ENCODE data around the gene PCMTD2. TPM values are rescaled to one million over a fixed set of nuclear protein-coding genes. Genes with fewer than 3 reads are reported as not detected.
"Not testable (repeated sequence)": the region's sequence is repeated elsewhere in the genome, so short reads cannot be mapped to it uniquely, and the experiment has no call there.

PCMTD2 gene
- total RNA-seq, 2 donors from 2014 or later: 52.8 to 67.8 TPM

DNA sequence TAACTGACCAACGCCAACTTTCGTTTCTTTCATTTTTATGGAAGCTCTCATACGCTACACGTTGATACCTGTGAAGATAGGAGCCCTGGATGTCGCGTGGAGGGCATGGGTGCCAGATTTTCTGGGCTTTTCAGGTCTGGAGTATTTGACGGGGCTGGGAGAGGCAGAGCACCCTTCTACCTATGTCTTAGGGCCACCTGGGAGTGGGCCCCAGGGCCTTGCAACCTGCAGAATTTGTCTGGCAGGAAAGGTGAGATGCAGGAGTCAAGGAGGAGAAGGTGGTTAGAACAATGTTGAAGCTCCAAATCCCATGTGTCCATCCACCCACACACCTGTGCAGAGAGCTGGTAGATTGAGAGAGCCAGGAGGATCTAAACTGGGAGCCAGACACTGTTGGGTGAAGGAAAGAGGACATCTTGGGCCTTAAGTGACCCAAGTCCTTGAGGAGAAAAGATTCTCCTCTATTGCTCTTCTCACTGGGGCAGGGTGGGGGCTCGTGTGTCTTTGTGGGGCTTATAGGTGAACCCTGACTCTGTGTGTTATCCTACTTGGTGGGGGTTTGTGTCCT lies 27.4 kb upstream of the PCMTD2 start:
- Mint-ChIP-seq H3K4me3 (no peak overlapping the region), H3K4me1 (ENCODE audit: low read depth) (peaks cover 12% of the 10 kb centered on the region), H3K9me3 (no peaks in the 10 kb centered on the region), H3K27ac (no peak overlapping the region), H3K36me3 (ENCODE audit: insufficient read depth in 2 of 2) (no peaks in the 10 kb centered on the region), H3K27me3 (ENCODE audit: low read depth) (no peaks in the 10 kb centered on the region)
- DNase-seq (no peak), ATAC-seq (replicated peaks in 1 of 2) (no peak)

DNA sequence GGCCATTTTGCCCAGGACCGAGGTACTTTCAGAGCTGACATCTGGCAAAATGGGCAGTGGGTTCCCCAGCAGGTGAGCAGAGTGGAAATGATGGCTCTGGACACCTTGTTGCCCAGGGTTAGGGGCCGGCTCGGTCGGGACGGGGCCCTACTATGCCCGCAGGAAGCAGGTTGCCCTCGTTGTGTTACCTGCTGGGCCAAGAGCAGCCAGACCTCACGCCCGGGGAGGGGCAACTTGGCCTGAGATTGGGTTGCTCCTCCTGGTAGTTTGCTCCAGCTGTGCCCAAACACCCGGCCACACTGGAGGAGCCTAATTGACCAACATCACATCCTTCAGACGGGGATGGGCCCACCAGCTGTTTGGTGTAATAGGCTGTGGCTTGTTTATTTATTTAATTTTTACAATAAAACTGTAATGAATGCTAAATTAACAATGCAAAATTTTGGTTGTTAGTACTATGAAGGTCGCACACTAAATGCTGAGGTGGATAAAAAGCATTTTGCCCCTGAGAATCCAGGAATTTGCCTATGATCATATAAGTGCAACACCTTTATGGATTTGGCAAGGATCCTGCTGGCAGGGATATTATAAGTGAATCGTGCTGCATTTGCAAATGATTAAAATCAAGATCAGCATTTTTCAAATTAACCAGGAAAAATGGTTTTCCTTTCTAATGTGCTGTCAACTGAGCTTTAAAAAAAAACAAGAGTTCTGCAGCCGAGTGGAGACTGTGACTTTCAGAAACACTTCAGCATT lies 26.6 kb upstream of the PCMTD2 start:
- H3K4me1 Mint-ChIP-seq (ENCODE audit: low read depth): peaks cover 12% of the 10 kb centered on the region

GRCh38 chr20:64229507-64230061 lies 26.0 kb upstream of the PCMTD2 start:
- Mint-ChIP-seq H3K27me3 (ENCODE audit: low read depth) (no peaks in the 10 kb centered on the region), H3K36me3 (ENCODE audit: insufficient read depth in 2 of 2) (no peaks in the 10 kb centered on the region), H3K4me3 (no peak overlapping the region), H3K27ac (no peak overlapping the region), H3K9me3 (no peaks in the 10 kb centered on the region), H3K4me1 (ENCODE audit: low read depth) (peaks cover 7% of the 10 kb centered on the region)
- ATAC-seq (replicated peaks in 1 of 2) (no peak), DNase-seq (no peak)

More for the DNA sequence above, 26.6 kb upstream of the PCMTD2 start:
- Mint-ChIP-seq H3K27me3 (ENCODE audit: low read depth) (no peaks in the 10 kb centered on the region), H3K4me3 (no peak overlapping the region), H3K36me3 (ENCODE audit: insufficient read depth in 2 of 2) (no peaks in the 10 kb centered on the region), H3K27ac (no peak overlapping the region), H3K9me3 (no peaks in the 10 kb centered on the region)
- ATAC-seq (replicated peaks in 1 of 2) (no peak), DNase-seq (no peak)

DNA sequence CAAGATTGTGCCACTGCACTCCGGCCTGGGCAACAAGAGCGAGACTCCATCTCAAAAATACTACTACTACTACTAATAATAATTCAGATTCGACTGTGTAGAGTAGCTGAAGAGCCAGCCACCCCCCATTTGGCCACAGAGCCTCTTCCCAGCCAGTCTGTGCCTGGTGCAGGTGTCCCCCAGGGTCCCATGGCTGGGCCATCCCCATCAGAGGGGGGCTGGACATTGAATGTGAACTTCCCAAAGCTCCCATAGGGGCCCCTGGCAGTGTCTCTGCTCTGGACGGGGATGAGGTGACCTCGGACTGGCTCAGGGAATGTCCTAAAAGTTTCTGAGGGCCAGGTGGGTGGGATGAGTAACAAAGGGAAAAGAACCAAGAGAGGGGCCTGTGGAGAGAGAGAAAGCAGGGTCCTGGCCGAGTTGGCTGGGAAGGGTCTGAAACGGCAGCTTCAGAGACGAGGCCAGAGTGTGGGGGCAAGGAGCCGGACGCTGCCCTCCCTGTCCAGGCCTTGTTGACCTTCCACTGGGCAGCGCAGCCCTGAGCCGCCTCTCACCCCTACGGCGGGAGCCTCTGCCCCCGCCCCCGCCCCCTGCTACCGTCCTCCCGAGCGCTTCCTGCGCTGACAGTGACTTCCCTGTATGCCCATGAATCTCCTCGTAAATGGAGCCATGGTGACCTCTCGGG lies 24.9 kb upstream of the PCMTD2 start:
- H3K4me3 Mint-ChIP-seq: no peak overlapping the region
- ATAC-seq (replicated peaks in 1 of 2) (no peak), DNase-seq (no peak)
- H3K27me3 Mint-ChIP-seq (ENCODE audit: low read depth): no peaks in the 10 kb centered on the region
- H3K36me3 Mint-ChIP-seq (ENCODE audit: insufficient read depth in 2 of 2): no peaks in the 10 kb centered on the region
- no peaks in the 10 kb centered on the region for H3K9me3 Mint-ChIP-seq
- H3K27ac Mint-ChIP-seq: no peak overlapping the region
- H3K4me1 Mint-ChIP-seq (ENCODE audit: low read depth): no peaks in the 10 kb centered on the region

GRCh38 chr20:64231621-64232550 lies 23.7 kb upstream of the PCMTD2 start:
- ATAC-seq (replicated peaks in 1 of 2) (no peak), DNase-seq (no peak)
- H3K9me3 Mint-ChIP-seq: no peaks in the 10 kb centered on the region
- H3K27ac Mint-ChIP-seq: no peak overlapping the region
- H3K27me3 Mint-ChIP-seq (ENCODE audit: low read depth): no peaks in the 10 kb centered on the region
- H3K4me3 Mint-ChIP-seq: no peak overlapping the region
- H3K36me3 Mint-ChIP-seq (ENCODE audit: insufficient read depth in 2 of 2): no peaks in the 10 kb centered on the region
- no peaks in the 10 kb centered on the region for H3K4me1 Mint-ChIP-seq (ENCODE audit: low read depth)

DNA sequence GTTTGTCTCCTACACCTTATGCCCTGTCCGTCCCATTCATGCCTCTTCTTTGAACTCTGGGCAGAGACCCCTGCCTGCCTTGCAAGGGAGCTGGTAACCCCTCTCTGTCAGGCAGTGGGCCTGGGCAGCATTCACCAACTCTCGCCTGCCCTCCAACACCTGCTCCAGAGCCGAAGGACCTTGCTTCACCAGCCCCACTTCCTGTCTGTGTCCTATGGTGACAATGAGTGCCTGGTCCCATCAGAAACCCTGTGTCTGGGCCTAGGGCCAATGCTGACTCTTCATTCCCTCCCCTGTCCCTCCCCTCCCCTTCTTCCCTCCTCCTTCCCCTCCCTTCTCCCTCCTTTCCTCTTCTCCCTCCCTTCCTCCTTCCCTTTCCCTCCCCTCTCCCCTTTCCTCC lies 22.8 kb upstream of the PCMTD2 start:
- no peak overlapping the region for H3K4me3 Mint-ChIP-seq
- DNase-seq: no peak
- H3K9me3 Mint-ChIP-seq: no peaks in the 10 kb centered on the region
- H3K4me1 Mint-ChIP-seq (ENCODE audit: low read depth): no peaks in the 10 kb centered on the region
- no peaks in the 10 kb centered on the region for H3K27me3 Mint-ChIP-seq (ENCODE audit: low read depth)
- no peaks in the 10 kb centered on the region for H3K36me3 Mint-ChIP-seq (ENCODE audit: insufficient read depth in 2 of 2)
- no peak overlapping the region for H3K27ac Mint-ChIP-seq
- no peak for ATAC-seq (replicated peaks in 1 of 2)

- no peaks in the 10 kb centered on the region for H3K4me1 Mint-ChIP-seq (ENCODE audit: low read depth)
Measured at GRCh38 chr20:64233725-64234124, 21.8 kb upstream of the PCMTD2 start.

GRCh38 chr20:64234291-64234791 lies 21.2 kb upstream of the PCMTD2 start:
- ATAC-seq (replicated peaks in 1 of 2) (no peak), DNase-seq (no peak)
- H3K27me3 Mint-ChIP-seq (ENCODE audit: low read depth): no peaks in the 10 kb centered on the region
- H3K9me3 Mint-ChIP-seq: no peaks in the 10 kb centered on the region
- H3K4me1 Mint-ChIP-seq (ENCODE audit: low read depth): no peaks in the 10 kb centered on the region
- H3K36me3 Mint-ChIP-seq (ENCODE audit: insufficient read depth in 2 of 2): no peaks in the 10 kb centered on the region
- no peak overlapping the region for H3K4me3 Mint-ChIP-seq
- no peak overlapping the region for H3K27ac Mint-ChIP-seq

More at GRCh38 chr20:64233725-64234124, 21.8 kb upstream of the PCMTD2 start:
- Mint-ChIP-seq H3K4me3 (no peak overlapping the region), H3K27ac (no peak overlapping the region), H3K27me3 (ENCODE audit: low read depth) (no peaks in the 10 kb centered on the region), H3K36me3 (ENCODE audit: insufficient read depth in 2 of 2) (no peaks in the 10 kb centered on the region), H3K9me3 (no peaks in the 10 kb centered on the region)
- ATAC-seq (replicated peaks in 1 of 2) (no peak), DNase-seq (no peak)

DNA sequence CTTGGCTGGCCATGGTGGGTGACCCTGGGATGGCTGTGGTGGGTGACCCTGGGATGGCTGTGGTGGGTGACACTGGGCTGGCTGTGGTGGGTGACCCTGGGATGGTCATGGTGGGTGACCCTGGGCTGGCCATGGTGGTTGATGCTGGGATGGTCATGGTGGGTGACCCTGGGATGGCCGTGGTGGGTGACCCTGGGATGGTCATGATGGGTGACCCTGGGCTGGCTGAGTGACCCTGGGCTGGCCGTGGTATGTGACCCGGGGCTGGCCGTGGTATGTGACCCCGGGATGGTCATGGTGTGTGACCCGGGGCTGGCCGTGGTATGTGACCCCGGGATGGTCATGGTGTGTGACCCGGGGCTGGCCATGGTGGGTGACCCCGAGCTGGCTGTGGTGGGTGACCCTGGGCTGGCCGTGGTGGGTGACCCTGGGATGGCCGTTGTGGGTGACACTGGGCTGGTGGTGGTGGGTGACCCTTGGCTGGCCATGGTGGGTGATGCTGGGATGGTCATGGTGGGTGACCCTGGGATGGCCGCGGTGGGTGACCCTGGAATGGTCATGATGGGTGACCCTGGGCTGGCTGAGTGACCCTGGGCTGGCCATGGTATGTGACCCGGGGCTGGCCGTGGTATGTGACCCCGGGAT lies 20.5 kb upstream of the PCMTD2 start:
- H3K4me1 Mint-ChIP-seq (ENCODE audit: low read depth); H3K9me3 Mint-ChIP-seq; H3K36me3 Mint-ChIP-seq (ENCODE audit: insufficient read depth in 2 of 2); H3K4me3 Mint-ChIP-seq; DNase-seq; ATAC-seq (replicated peaks in 1 of 2); H3K27ac Mint-ChIP-seq; H3K27me3 Mint-ChIP-seq (ENCODE audit: low read depth): not testable (repeated sequence)

DNA sequence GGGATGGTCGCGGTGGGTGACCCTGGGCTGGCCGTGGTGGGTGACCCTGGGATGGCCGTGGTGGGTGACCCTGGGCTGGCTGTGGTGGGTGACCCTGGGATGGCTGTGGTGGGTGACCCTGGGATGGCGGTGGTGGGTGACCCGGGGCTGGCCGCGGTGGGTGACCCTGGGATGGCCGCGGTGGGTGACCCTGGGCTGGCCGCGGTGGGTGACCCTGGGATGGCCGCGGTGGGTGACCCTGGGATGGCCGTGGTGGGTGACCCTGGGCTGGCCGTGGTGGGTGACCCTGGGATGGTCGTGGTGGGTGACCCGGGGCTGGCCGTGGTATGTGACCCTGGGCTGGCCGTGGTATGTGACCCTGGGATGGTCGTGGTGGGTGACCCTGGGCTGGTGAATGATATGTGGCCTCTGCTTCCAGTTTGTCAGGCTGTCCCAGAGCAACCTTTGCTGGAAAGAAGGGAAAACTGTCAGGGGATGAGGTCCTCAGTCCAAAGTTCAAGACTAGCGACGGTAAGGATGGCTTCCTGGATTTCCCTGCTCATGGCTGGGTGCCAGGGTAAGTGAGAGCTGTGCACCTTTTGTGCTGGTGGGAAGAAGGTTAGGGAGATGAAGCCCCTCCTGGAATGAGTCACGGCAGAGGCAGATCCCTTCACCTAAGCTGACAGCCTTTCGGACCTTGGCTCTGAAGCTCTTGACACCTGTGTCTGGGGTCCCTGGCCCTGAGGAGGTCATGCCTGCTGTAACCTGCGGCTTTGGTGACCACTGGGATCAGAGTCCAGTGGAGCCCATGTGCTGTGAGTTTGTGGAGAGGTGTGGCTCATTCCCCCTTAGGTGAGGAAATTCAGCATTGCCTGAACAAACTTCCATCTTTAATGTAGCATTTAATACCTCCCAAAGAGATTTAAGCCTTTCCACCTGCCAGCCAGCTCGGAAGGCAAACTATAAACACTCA lies 19.1 kb upstream of the PCMTD2 start:
- no peaks in the 10 kb centered on the region for H3K9me3 Mint-ChIP-seq
- H3K4me1 Mint-ChIP-seq (ENCODE audit: low read depth): no peaks in the 10 kb centered on the region
- H3K4me3 Mint-ChIP-seq: no peak overlapping the region
- H3K27me3 Mint-ChIP-seq (ENCODE audit: low read depth): no peaks in the 10 kb centered on the region
- H3K27ac Mint-ChIP-seq: no peak overlapping the region
- ATAC-seq (replicated peaks in 1 of 2): no peak
- DNase-seq: no peak
- no peaks in the 10 kb centered on the region for H3K36me3 Mint-ChIP-seq (ENCODE audit: insufficient read depth in 2 of 2)

GRCh38 chr20:64237316-64237715 lies 18.2 kb upstream of the PCMTD2 start:
- no peak for DNase-seq

More at GRCh38 chr20:64237316-64237715, 18.2 kb upstream of the PCMTD2 start:
- H3K4me3 Mint-ChIP-seq: no peak overlapping the region
- H3K4me1 Mint-ChIP-seq (ENCODE audit: low read depth): no peaks in the 10 kb centered on the region
- no peaks in the 10 kb centered on the region for H3K9me3 Mint-ChIP-seq
- H3K27ac Mint-ChIP-seq: no peak overlapping the region
- H3K27me3 Mint-ChIP-seq (ENCODE audit: low read depth): no peaks in the 10 kb centered on the region
- ATAC-seq (replicated peaks in 1 of 2): no peak
- H3K36me3 Mint-ChIP-seq (ENCODE audit: insufficient read depth in 2 of 2): no peaks in the 10 kb centered on the region

Data from activated T-cell treated with anti-CD3 and anti-CD28 coated beads, Interleukin-2, amount 50 U/mL, for 72 hours (primary cell).